B cell (primary cell): ENCODE results near the gene PDSS1.

ENCODE experiments used
- EZH2 ChIP-seq: IDR thresholded peaks from 2 replicates; pipeline ENCODE4 v1.6.1; 2012; ENCODE audit warnings: borderline replicate concordance, low read depth, mild to moderate bottlenecking, moderate library complexity, low read length; ENCODE audit not compliant: insufficient read depth, poor library complexity, severe bottlenecking
- TF ChIP-seq, protein P1 (sequence below): fragments of 200-600 bp; IDR thresholded peaks from one replicate; pipeline ENCODE4 v1.8.0; 2022; ENCODE audit warnings: antibody characterized with exemption, mild to moderate bottlenecking

DNA sequence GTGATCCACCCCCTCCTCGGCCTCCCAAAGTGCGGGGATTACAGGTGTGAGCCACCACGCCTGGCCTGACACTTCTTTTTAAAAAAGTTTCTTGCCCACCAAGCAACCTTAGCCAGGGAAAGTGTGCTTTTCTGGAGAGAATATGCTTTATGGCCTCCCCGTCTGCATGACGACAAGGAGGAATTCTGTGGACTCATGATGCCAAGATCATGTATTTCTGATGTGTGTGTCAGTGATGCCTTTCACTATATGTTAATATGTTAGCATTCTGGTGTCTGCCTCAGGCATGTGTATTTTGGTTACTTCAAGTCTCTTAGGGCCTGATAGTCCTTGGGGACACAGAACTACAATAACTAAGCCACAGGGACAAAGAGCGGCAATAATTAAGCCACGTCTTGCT is 2.1 kb downstream of the PDSS1 start:
- TF ChIP-seq, protein P1, sequence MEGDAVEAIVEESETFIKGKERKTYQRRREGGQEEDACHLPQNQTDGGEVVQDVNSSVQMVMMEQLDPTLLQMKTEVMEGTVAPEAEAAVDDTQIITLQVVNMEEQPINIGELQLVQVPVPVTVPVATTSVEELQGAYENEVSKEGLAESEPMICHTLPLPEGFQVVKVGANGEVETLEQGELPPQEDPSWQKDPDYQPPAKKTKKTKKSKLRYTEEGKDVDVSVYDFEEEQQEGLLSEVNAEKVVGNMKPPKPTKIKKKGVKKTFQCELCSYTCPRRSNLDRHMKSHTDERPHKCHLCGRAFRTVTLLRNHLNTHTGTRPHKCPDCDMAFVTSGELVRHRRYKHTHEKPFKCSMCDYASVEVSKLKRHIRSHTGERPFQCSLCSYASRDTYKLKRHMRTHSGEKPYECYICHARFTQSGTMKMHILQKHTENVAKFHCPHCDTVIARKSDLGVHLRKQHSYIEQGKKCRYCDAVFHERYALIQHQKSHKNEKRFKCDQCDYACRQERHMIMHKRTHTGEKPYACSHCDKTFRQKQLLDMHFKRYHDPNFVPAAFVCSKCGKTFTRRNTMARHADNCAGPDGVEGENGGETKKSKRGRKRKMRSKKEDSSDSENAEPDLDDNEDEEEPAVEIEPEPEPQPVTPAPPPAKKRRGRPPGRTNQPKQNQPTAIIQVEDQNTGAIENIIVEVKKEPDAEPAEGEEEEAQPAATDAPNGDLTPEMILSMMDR, result no peak
- no peak for TF ChIP-seq EZH2
